ENCODE measurements around the gene DLGAP1. TPM values are rescaled to one million over a fixed set of nuclear protein-coding genes. Genes with fewer than 3 reads are reported as not detected.

DLGAP1 gene
- total RNA-seq, 3 donors from 2014 or later (not counting 1 experiment from before 2014, with no cell fraction given) = not detected

DNA sequence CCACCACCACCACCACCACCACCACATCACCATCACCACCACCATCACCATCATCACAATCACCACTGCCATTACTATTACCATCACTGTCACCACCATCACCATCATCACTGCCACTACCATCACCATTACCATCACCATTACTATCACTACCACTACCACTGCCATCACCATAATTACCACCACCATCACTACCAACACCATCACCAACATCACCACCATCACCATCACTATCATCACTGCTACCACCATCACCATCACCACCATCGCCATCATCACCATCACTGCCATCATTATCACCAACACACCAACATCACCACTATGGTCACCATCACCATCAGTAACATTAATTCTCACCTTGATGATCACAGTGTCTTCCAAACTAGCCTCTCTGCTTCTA lies 713.8 kb downstream of the DLGAP1 start:
- WGBS (ENCODE audit: insufficient coverage) = 100% methylated on average over 1 of the region's 1 CpG

DNA sequence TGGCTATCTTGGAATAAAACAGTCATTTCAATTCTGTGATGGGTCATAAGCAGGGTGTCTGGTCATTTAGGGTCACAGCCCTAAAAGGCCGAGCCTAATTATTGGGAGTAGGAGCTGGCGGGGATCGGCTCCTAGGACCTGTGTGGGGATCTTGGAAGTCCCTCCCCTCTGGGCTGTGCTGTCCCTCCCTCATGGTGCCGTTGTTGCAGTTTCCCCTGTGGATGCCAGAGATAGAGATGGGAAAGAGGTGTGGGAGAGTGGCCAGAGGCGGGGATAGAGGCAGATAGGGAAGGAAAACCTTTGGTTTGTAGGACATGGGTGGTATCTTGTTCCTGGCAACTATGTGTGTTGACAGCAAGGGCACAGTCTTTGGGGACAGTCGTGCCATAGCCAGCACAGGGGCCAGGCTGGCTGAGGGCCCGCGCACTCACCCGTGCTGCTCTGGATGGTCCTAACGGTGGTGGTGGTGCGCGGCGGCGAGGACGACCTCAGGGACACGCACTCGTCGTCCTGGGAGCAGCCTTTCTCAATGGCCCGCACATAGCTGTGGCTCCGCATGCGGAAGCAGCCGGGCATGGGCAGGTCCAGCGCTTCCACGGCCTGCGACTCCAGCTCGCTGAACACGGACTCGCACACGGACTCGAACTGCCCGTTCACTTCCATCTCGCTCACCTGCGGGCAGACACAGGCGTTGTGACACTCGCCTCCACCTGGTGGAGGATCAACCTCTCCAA lies 726.2 kb downstream of the DLGAP1 start:
- Mint-ChIP-seq H3K4me1 (peaks cover 0 to 6% of the 10 kb centered on the region in 2 donors), H3K4me3 (no peak overlapping the region), H3K9me3 (no peaks in the 10 kb centered on the region), H3K27ac (no peak overlapping the region), H3K36me3 (no peaks in the 10 kb centered on the region), H3K27me3 (ENCODE audit: low read depth in 2 of 2) (peaks cover 8 to 21% of the 10 kb centered on the region in 2 donors)
- Histone ChIP-seq H3K27ac (ENCODE audit: low read length) (no peak overlapping the region), H3K4me1 (ENCODE audit: control insufficient read depth, insufficient read depth, low read length) (no peaks in the 10 kb centered on the region), H3K4me3 (ENCODE audit: low read length) (no peak overlapping the region), H3K27me3 (ENCODE audit: control insufficient read depth, insufficient read depth, low read length) (peaks cover 2% of the 10 kb centered on the region), H3K36me3 (ENCODE audit: control insufficient read depth, insufficient read depth, low read length) (no peaks in the 10 kb centered on the region), H3K9me3 (ENCODE audit: control insufficient read depth, insufficient read depth, low read length) (no peaks in the 10 kb centered on the region)
- ATAC-seq (no peak), DNase-seq (no peak)
- 94% methylated on average over 35 of the region's 35 CpGs for WGBS (ENCODE audit: insufficient coverage)
- intact Hi-C loops (cut with micrococcal nuclease) = no loop called here
- TF ChIP-seq, protein P1, sequence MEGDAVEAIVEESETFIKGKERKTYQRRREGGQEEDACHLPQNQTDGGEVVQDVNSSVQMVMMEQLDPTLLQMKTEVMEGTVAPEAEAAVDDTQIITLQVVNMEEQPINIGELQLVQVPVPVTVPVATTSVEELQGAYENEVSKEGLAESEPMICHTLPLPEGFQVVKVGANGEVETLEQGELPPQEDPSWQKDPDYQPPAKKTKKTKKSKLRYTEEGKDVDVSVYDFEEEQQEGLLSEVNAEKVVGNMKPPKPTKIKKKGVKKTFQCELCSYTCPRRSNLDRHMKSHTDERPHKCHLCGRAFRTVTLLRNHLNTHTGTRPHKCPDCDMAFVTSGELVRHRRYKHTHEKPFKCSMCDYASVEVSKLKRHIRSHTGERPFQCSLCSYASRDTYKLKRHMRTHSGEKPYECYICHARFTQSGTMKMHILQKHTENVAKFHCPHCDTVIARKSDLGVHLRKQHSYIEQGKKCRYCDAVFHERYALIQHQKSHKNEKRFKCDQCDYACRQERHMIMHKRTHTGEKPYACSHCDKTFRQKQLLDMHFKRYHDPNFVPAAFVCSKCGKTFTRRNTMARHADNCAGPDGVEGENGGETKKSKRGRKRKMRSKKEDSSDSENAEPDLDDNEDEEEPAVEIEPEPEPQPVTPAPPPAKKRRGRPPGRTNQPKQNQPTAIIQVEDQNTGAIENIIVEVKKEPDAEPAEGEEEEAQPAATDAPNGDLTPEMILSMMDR (IDR thresholded peaks at IDR 0.05) = no peak

More for the DNA sequence above, 713.8 kb downstream of the DLGAP1 start:
- no peaks in the 10 kb centered on the region for H3K36me3 Mint-ChIP-seq
- peak overlapping the region in 1 of 2 donors; percentile 23 for H3K27ac Mint-ChIP-seq
- no peaks in the 10 kb centered on the region for H3K4me1 Mint-ChIP-seq
- Histone ChIP-seq H3K9me3 (ENCODE audit: control insufficient read depth, insufficient read depth, low read length) (peaks cover 6% of the 10 kb centered on the region), H3K36me3 (ENCODE audit: control insufficient read depth, insufficient read depth, low read length) (no peaks in the 10 kb centered on the region), H3K4me1 (ENCODE audit: control insufficient read depth, insufficient read depth, low read length) (no peaks in the 10 kb centered on the region), H3K27me3 (ENCODE audit: control insufficient read depth, insufficient read depth, low read length) (no peaks in the 10 kb centered on the region), H3K27ac (ENCODE audit: low read length) (no peak overlapping the region), H3K4me3 (ENCODE audit: low read length) (no peak overlapping the region)
- no peak for DNase-seq
- TF ChIP-seq, protein P1 (IDR thresholded peaks at IDR 0.05) = no peak
- intact Hi-C loops (cut with micrococcal nuclease) = no loop called here
- H3K4me3 Mint-ChIP-seq = no peak overlapping the region
- H3K9me3 Mint-ChIP-seq = peaks cover 5 to 10% of the 10 kb centered on the region in 2 donors
- ATAC-seq = no peak
- peaks cover 3 to 7% of the 10 kb centered on the region in 2 donors for H3K27me3 Mint-ChIP-seq (ENCODE audit: low read depth in 2 of 2)

DNA sequence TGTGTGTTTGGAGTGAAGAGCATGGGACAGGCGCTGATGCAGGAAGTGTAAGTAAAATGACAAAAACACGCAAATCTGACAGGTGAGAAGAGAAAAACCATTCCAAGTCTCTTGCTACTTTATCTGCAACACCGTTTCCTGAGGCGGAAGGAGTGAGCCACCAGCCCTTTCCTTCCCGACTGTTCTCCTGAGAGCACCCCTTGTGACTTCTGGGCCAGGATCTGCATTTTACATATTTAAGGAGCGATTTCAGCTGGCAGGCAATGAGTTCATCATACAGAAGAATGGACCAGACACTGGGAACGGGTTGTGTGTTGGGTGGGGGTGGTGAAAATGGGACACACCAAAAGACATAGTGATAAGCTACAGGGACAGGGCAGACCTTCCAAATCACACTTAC lies 727.8 kb downstream of the DLGAP1 start:
- DNase-seq (no peak), ATAC-seq (no peak)
- H3K9me3 ChIP-seq (ENCODE audit: control insufficient read depth, insufficient read depth, low read length) = no peaks in the 10 kb centered on the region
- Mint-ChIP-seq H3K36me3 (no peaks in the 10 kb centered on the region), H3K4me3 (no peak overlapping the region), H3K9me3 (no peaks in the 10 kb centered on the region), H3K27ac (no peak overlapping the region), H3K27me3 (ENCODE audit: low read depth in 2 of 2) (peaks cover 13 to 14% of the 10 kb centered on the region in 2 donors), H3K4me1 (peaks cover 0 to 6% of the 10 kb centered on the region in 2 donors)
- no peaks in the 10 kb centered on the region for H3K36me3 ChIP-seq (ENCODE audit: control insufficient read depth, insufficient read depth, low read length)
- no peak overlapping the region for H3K27ac ChIP-seq (ENCODE audit: low read length)
- H3K27me3 ChIP-seq (ENCODE audit: control insufficient read depth, insufficient read depth, low read length) = peaks cover 2% of the 10 kb centered on the region
- no peaks in the 10 kb centered on the region for H3K4me1 ChIP-seq (ENCODE audit: control insufficient read depth, insufficient read depth, low read length)
- H3K4me3 ChIP-seq (ENCODE audit: low read length) = no peak overlapping the region
- intact Hi-C loops (cut with micrococcal nuclease) = no loop called here
- 78% methylated on average over 6 of the region's 7 CpGs for WGBS (ENCODE audit: insufficient coverage)
- TF ChIP-seq, protein P1 (IDR thresholded peaks at IDR 0.05) = no peak
